PFSK-1 (cell line): ENCODE measurements around the gene RALGAPA2.

ENCODE experiments used
- FOXP2 ChIP-seq: optimal IDR thresholded peaks from 2 replicates; pipeline ENCODE3; 2011; ENCODE audit warnings: borderline replicate concordance, control low read depth, inconsistent platforms; ENCODE audit not compliant: insufficient read depth; ENCODE audit errors: extremely low read length, extremely low read depth
- POLR2AphosphoS5 ChIP-seq: IDR thresholded peaks from 2 replicates; pipeline ENCODE4 v1.6.1; 2012; ENCODE audit warnings: low read depth, mild to moderate bottlenecking, control low read depth, low read length, moderate library complexity
- REST ChIP-seq, 2 experiments: IDR thresholded peaks; 2 replicates each; pipeline versions ENCODE4 v1.6.1 to v1.8.0; 2011 to 2012; ENCODE audit warnings: low read depth in 2 of 2, low read length in 2 of 2, control low read depth in 1 of 2, inconsistent platforms in 1 of 2, mild to moderate bottlenecking in 1 of 2, moderate library complexity in 1 of 2; ENCODE audit not compliant: insufficient read depth in 1 of 2
- SIN3A ChIP-seq: IDR thresholded peaks from 2 replicates; pipeline ENCODE4 v1.6.1; 2012; ENCODE audit warnings: mild to moderate bottlenecking, low read length, moderate library complexity, borderline replicate concordance; ENCODE audit not compliant: insufficient read depth
- TAF1 ChIP-seq: IDR thresholded peaks from 2 replicates; pipeline ENCODE4 v1.6.1; 2012; ENCODE audit warnings: low read length, control low read depth, borderline replicate concordance; ENCODE audit not compliant: insufficient read depth

RALGAPA2 gene

GRCh38 chr20:20629556-20630188, 82.8 kb downstream of the RALGAPA2 start:
- no peak for TF ChIP-seq SIN3A
- TF ChIP-seq POLR2AphosphoS5: no peak
- TF ChIP-seq FOXP2: no peak
- no peak for TF ChIP-seq REST (IDR thresholded peaks at IDR 0.05; ENCODE audit: insufficient read depth in 1 of 2, low read depth in 2 of 2, low read length in 2 of 2)
- no peak for TF ChIP-seq TAF1

GRCh38 chr20:20628314-20628713, 84.1 kb downstream of the RALGAPA2 start:
- TF ChIP-seq REST (IDR thresholded peaks at IDR 0.05; ENCODE audit: insufficient read depth in 1 of 2, low read depth in 2 of 2, low read length in 2 of 2): no peak
- no peak for TF ChIP-seq SIN3A
- no peak for TF ChIP-seq FOXP2
- no peak for TF ChIP-seq TAF1
- no peak for TF ChIP-seq POLR2AphosphoS5

- TF ChIP-seq TAF1: no peak
- TF ChIP-seq POLR2AphosphoS5: no peak
- TF ChIP-seq REST (IDR thresholded peaks at IDR 0.05; ENCODE audit: insufficient read depth in 1 of 2, low read depth in 2 of 2, low read length in 2 of 2): no peak
- TF ChIP-seq SIN3A: no peak
- TF ChIP-seq FOXP2: no peak
Measured at GRCh38 chr20:20627471-20627870, 85.0 kb downstream of the RALGAPA2 start.

- TF ChIP-seq TAF1 (no peak), POLR2AphosphoS5 (no peak), REST (IDR thresholded peaks at IDR 0.05; ENCODE audit: insufficient read depth in 1 of 2, low read depth in 2 of 2, low read length in 2 of 2) (no peak), SIN3A (no peak), FOXP2 (no peak)
Measured at GRCh38 chr20:20624914-20625313, 87.5 kb downstream of the RALGAPA2 start.

- TF ChIP-seq REST (IDR thresholded peaks at IDR 0.05; ENCODE audit: insufficient read depth in 1 of 2, low read depth in 2 of 2, low read length in 2 of 2): no peak
- no peak for TF ChIP-seq FOXP2
Measured at GRCh38 chr20:20621195-20621594, 91.2 kb downstream of the RALGAPA2 start.
